ENCODE data around the gene LEMD1.

LEMD1 gene

DNA sequence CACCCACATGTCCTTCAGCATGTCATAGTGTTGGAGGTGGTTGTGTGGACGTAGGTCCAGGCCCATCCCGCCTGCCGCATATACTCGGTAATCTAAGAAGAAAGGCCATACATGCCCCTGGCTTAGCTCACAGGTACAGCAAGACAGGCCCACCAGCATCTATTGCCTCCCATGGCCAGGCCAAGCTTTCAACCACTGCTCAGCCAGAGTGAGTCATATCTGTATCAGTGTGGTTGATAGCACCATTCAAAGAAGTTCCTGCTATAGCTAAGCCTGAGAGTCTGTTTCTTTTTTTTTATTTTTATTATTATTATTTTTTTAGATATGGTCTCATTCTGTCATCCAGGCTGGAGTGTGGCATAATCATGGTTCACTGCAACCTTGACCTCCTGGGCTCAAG is 82.1 kb downstream of the LEMD1 start:
- TF ChIP-seq TAF1 (IDR thresholded peaks at IDR 0.05; ENCODE audit: borderline replicate concordance, insufficient read depth, low read length) (no peak), FOXP2 (optimal IDR thresholded peaks at IDR 0.05; ENCODE audit: borderline replicate concordance, extremely low read depth, extremely low read length, insufficient read depth) (no peak), SIN3A (IDR thresholded peaks at IDR 0.05; ENCODE audit: borderline replicate concordance, insufficient read depth, low read length) (no peak), POLR2AphosphoS5 (IDR thresholded peaks at IDR 0.05; ENCODE audit: low read depth, low read length) (no peak)
- TF ChIP-seq, protein P1, sequence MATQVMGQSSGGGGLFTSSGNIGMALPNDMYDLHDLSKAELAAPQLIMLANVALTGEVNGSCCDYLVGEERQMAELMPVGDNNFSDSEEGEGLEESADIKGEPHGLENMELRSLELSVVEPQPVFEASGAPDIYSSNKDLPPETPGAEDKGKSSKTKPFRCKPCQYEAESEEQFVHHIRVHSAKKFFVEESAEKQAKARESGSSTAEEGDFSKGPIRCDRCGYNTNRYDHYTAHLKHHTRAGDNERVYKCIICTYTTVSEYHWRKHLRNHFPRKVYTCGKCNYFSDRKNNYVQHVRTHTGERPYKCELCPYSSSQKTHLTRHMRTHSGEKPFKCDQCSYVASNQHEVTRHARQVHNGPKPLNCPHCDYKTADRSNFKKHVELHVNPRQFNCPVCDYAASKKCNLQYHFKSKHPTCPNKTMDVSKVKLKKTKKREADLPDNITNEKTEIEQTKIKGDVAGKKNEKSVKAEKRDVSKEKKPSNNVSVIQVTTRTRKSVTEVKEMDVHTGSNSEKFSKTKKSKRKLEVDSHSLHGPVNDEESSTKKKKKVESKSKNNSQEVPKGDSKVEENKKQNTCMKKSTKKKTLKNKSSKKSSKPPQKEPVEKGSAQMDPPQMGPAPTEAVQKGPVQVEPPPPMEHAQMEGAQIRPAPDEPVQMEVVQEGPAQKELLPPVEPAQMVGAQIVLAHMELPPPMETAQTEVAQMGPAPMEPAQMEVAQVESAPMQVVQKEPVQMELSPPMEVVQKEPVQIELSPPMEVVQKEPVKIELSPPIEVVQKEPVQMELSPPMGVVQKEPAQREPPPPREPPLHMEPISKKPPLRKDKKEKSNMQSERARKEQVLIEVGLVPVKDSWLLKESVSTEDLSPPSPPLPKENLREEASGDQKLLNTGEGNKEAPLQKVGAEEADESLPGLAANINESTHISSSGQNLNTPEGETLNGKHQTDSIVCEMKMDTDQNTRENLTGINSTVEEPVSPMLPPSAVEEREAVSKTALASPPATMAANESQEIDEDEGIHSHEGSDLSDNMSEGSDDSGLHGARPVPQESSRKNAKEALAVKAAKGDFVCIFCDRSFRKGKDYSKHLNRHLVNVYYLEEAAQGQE (IDR thresholded peaks at IDR 0.05; ENCODE audit: insufficient read depth in 1 of 2, low read depth in 2 of 2, low read length in 2 of 2), result no peak

DNA sequence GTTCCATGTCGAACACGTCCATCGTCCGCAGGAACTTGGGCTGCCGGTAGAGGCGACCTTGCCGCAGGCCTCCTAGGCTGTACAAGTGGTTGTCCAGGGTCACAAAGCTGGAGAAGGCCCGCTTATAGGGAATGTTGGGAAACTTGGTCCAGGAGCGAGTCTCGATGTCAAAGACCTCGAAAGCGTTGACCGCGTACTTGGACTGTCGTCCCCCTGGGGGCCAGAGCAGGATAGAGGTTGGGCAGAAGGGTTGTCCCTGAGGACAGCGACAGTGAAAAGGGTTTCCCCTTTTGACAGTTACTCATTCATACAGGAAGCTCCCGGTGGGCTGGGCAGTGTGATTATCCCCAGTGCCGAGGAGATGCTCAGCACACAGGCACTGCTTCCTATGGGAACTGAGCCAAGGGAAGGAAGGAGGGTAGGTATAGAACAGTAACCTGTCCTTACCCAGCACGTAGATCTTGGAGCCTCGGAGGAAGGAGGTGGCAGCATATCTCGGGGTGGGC is 82.6 kb downstream of the LEMD1 start:
- TF ChIP-seq SIN3A (IDR thresholded peaks at IDR 0.05; ENCODE audit: borderline replicate concordance, insufficient read depth, low read length), result no peak
- no peak for TF ChIP-seq FOXP2 (optimal IDR thresholded peaks at IDR 0.05; ENCODE audit: borderline replicate concordance, extremely low read depth, extremely low read length, insufficient read depth)
- no peak for TF ChIP-seq TAF1 (IDR thresholded peaks at IDR 0.05; ENCODE audit: borderline replicate concordance, insufficient read depth, low read length)
- TF ChIP-seq POLR2AphosphoS5 (IDR thresholded peaks at IDR 0.05; ENCODE audit: low read depth, low read length), result no peak
- TF ChIP-seq, protein P1 (IDR thresholded peaks at IDR 0.05; ENCODE audit: insufficient read depth in 1 of 2, low read depth in 2 of 2, low read length in 2 of 2), result no peak

DNA sequence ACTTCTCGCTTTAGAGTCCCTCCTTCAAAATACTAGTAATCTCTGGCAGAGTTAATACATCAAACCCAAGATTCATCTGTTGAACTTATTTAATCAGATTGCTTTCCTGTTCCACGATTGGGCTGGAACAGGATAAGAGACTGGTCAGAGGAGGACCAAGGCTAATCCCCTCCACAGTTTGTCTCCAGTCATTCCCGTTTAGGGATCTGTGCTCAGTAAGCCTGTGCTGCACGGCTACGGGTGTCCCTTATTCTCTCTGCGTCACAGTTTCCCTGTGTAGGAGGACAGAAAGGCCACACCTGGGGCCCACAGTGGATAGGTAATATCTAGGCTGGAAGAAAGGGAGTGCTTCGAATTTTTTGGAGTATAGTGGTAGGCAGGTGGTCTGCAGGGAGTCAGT is 83.8 kb downstream of the LEMD1 start:
- TF ChIP-seq TAF1 (IDR thresholded peaks at IDR 0.05; ENCODE audit: borderline replicate concordance, insufficient read depth, low read length) (no peak), SIN3A (IDR thresholded peaks at IDR 0.05; ENCODE audit: borderline replicate concordance, insufficient read depth, low read length) (no peak), POLR2AphosphoS5 (IDR thresholded peaks at IDR 0.05; ENCODE audit: low read depth, low read length) (no peak), FOXP2 (optimal IDR thresholded peaks at IDR 0.05; ENCODE audit: borderline replicate concordance, extremely low read depth, extremely low read length, insufficient read depth) (no peak)
- TF ChIP-seq, protein P1 (IDR thresholded peaks at IDR 0.05; ENCODE audit: insufficient read depth in 1 of 2, low read depth in 2 of 2, low read length in 2 of 2), result no peak

DNA sequence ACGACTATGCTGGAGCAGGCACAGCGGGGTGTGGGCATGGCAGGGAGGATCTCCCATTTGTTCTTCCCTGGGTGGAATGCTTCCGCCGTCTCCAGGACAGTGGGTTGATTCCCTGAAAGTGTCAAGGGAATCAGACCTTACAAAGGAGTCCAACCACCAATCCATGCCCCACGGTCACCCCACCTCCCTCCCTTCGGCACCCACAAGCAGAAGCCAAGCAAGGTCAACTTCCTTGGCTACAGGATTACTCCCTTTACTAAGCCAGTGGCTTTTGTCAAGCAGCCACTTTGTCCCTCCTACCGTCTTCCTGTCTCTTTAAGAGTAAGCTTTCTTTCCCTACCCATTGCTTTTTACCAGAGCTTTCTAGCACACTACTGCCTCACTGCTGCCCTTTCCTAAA is 84.4 kb downstream of the LEMD1 start:
- TF ChIP-seq SIN3A (IDR thresholded peaks at IDR 0.05; ENCODE audit: borderline replicate concordance, insufficient read depth, low read length), result no peak
- no peak for TF ChIP-seq POLR2AphosphoS5 (IDR thresholded peaks at IDR 0.05; ENCODE audit: low read depth, low read length)
- TF ChIP-seq, protein P1 (IDR thresholded peaks at IDR 0.05; ENCODE audit: insufficient read depth in 1 of 2, low read depth in 2 of 2, low read length in 2 of 2), result no peak
- no peak for TF ChIP-seq FOXP2 (optimal IDR thresholded peaks at IDR 0.05; ENCODE audit: borderline replicate concordance, extremely low read depth, extremely low read length, insufficient read depth)
- TF ChIP-seq TAF1 (IDR thresholded peaks at IDR 0.05; ENCODE audit: borderline replicate concordance, insufficient read depth, low read length), result no peak

DNA sequence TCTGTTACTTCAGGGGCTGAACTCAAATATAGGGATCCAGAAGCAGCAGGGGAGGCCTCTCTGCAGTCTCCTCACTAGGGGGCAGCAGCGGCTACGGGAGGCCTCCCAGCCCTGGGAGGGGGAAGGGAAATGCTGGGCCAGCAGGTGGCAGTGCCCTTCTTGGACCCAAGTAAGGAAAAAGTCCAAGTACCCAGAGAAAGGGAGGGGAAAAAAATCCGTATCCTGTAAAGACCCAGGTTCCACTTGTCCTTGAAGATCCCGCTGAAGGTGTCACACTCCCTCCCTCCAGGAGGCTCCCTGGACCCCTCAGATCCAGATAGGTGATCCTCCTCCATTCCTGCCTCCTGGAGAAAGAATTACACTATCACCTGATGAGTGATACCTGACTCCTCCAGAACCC is 86.2 kb downstream of the LEMD1 start:
- TF ChIP-seq POLR2AphosphoS5 (IDR thresholded peaks at IDR 0.05; ENCODE audit: low read depth, low read length) (no peak), SIN3A (IDR thresholded peaks at IDR 0.05; ENCODE audit: borderline replicate concordance, insufficient read depth, low read length) (no peak), TAF1 (IDR thresholded peaks at IDR 0.05; ENCODE audit: borderline replicate concordance, insufficient read depth, low read length) (no peak), FOXP2 (optimal IDR thresholded peaks at IDR 0.05; ENCODE audit: borderline replicate concordance, extremely low read depth, extremely low read length, insufficient read depth) (no peak)
- TF ChIP-seq, protein P1 (IDR thresholded peaks at IDR 0.05; ENCODE audit: insufficient read depth in 1 of 2, low read depth in 2 of 2, low read length in 2 of 2), result no peak
